ENCODE data around the gene CYB5RL. TPM values are rescaled to one million over a fixed set of nuclear protein-coding genes. Genes with fewer than 3 reads are reported as not detected.
A peak's percentile ranks its signal among the peaks of the same experiment; 100 is the strongest.
"Not testable (repeated sequence)": the region's sequence is repeated elsewhere in the genome, so short reads cannot be mapped to it uniquely, and the experiment has no call there.

Gene CYB5RL
- total RNA-seq, 1 experiment from 2014 or later, result 3.6 TPM

DNA sequence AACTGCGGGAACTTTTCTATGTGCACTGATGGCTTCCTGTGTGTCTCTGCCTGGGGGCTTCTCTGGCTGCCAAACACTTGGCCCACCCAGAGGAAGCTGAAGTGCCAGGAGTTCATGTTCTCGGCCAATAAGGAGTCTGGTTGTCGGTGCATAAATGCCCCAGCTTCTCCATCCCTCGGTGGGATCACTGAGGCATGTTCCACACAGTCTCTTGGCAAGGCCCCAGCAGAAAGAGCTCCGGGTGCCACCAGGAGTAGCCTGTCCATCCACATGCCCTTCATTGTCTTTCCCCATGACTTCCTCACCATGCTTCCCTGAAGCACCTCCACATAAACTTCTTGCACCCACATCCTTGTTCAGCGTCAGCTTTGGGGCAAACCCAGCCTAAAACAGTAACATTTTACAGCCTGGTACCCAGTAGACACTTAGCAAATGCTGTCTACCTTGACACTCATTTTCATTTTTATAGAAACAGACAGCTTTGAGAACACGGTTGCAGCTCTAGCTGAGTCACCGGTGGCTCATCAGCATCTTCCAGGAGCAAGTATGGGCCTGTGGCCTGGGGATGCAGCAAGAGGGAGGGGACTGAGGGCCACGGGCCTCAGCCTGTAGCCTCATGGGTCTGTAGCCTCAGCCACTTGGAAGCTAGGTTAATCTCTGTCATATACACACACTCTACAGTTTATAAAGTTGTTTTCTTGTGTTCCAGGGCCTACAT lies 32.2 kb downstream of the CYB5RL start:
- Histone ChIP-seq H2AFZ (ENCODE audit: low read length) (no peak overlapping the region), H3K27ac (ENCODE audit: low read length) (no peak overlapping the region), H3K9me2 (replicated peaks; ENCODE audit: low read length) (no peaks in the 10 kb centered on the region), H3K4me1 (ENCODE audit: insufficient read depth, low read length) (peaks cover 6% of the 10 kb centered on the region; the same call in 1 of the 2 replicates), H4K20me1 (ENCODE audit: low read length) (no peaks in the 10 kb centered on the region), H3K79me2 (ENCODE audit: low read length) (no peaks in the 10 kb centered on the region), H3F3A (ENCODE audit: low read length, unreplicated experiment) (no peaks in the 10 kb centered on the region), H3K4me3 (ENCODE audit: low read length) (no peak overlapping the region), H3K27me3 (ENCODE audit: low read length) (no peaks in the 10 kb centered on the region), H3K9me3 (ENCODE audit: low read length) (no peaks in the 10 kb centered on the region), H3K36me3 (ENCODE audit: low read depth, low read length) (no peaks in the 10 kb centered on the region), H3K4me2 (ENCODE audit: low read length) (no peak overlapping the region), H3K9ac (ENCODE audit: low read length) (no peak overlapping the region)
- DNase-seq (peak; percentile 65), ATAC-seq (peak; percentile 95)
- POLR2A ChIA-PET (ENCODE audit: unreplicated experiment), result interaction anchor here (0.6 kb wide), 1 partner anchor 51 kb away, joined by 3 read pairs; no protein-coding TSS in a partner anchor
- BruUV-seq (replicated peaks), result no TSS peak
- CTCF ChIA-PET, result interaction anchor here (0.6 to 0.7 kb wide), 2 partner anchors 11 to 36 kb away, joined by 5 to 6 read pairs; no protein-coding TSS in a partner anchor
- intact Hi-C loops (cut with micrococcal nuclease), result no loop called here
- TF ChIP-seq EZH2phosphoT487 (IDR thresholded peaks at IDR 0.05; ENCODE audit: borderline replicate concordance, low read length) (no peak), EZH2 (IDR thresholded peaks at IDR 0.05; ENCODE audit: low read length, unreplicated experiment) (no peak)
- TF ChIP-seq, protein P1, sequence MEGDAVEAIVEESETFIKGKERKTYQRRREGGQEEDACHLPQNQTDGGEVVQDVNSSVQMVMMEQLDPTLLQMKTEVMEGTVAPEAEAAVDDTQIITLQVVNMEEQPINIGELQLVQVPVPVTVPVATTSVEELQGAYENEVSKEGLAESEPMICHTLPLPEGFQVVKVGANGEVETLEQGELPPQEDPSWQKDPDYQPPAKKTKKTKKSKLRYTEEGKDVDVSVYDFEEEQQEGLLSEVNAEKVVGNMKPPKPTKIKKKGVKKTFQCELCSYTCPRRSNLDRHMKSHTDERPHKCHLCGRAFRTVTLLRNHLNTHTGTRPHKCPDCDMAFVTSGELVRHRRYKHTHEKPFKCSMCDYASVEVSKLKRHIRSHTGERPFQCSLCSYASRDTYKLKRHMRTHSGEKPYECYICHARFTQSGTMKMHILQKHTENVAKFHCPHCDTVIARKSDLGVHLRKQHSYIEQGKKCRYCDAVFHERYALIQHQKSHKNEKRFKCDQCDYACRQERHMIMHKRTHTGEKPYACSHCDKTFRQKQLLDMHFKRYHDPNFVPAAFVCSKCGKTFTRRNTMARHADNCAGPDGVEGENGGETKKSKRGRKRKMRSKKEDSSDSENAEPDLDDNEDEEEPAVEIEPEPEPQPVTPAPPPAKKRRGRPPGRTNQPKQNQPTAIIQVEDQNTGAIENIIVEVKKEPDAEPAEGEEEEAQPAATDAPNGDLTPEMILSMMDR (conservative IDR thresholded peaks at IDR 0.05; ENCODE audit: low read depth, low read length), result no peak

DNA sequence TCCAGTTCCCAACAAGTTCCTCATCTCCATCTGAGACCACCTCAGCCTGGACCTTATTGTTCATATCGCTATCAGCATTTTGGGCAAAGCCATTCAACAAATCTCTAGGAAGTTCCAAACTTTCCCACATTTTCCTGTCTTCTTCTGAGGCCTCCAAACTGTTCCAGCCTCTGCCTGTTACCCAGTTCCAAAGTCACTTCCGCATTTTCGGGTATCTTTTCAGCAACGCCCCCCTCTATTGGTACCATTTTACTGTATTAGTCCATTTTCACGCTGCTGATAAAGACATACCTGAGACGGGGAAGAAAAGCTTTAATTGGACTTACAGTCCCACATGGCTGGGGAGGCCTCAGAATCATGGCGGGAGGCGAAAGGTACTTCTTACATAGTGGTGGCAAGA lies 33.5 kb downstream of the CYB5RL start:
- ATAC-seq; H3K79me2 ChIP-seq (ENCODE audit: low read length); DNase-seq; H3K4me2 ChIP-seq (ENCODE audit: low read length); H3K9me3 ChIP-seq (ENCODE audit: low read length); intact Hi-C loops (cut with micrococcal nuclease); H3K36me3 ChIP-seq (ENCODE audit: low read depth, low read length); CTCF ChIA-PET; H3K4me1 ChIP-seq (ENCODE audit: insufficient read depth, low read length); H3K9me2 ChIP-seq (replicated peaks; ENCODE audit: low read length); H2AFZ ChIP-seq (ENCODE audit: low read length); H4K20me1 ChIP-seq (ENCODE audit: low read length); BruUV-seq (replicated peaks); POLR2A ChIA-PET (ENCODE audit: unreplicated experiment); H3F3A ChIP-seq (ENCODE audit: low read length, unreplicated experiment); H3K27me3 ChIP-seq (ENCODE audit: low read length); H3K4me3 ChIP-seq (ENCODE audit: low read length); H3K27ac ChIP-seq (ENCODE audit: low read length); H3K9ac ChIP-seq (ENCODE audit: low read length): not testable (repeated sequence)

DNA sequence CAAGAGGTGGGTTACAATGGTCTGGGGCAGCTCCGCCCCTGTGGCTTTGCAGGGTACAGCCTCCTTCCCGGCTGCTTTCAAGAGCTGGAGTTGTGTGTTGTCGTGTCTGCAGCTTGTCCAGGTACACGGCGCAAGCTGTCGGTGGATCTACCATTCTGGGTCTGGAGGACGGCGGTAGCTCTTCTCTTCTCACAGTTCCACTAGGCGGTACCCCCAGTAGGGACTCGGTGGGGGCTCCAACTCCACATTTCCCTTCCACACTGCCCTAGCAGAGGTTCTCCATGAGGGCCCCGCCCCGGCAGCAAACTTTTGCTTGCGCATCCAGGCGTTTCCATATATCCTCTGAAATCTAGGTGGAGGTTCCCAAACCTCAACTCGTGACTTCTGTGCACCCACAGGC lies 34.7 kb downstream of the CYB5RL start:
- intact Hi-C loops (cut with micrococcal nuclease), result no loop called here
- peaks cover 6% of the 10 kb centered on the region; the same call in 1 of the 2 replicates for H3K4me1 ChIP-seq (ENCODE audit: insufficient read depth, low read length)
- no peaks in the 10 kb centered on the region for H3K27me3 ChIP-seq (ENCODE audit: low read length)
- H3K79me2 ChIP-seq (ENCODE audit: low read length), result no peaks in the 10 kb centered on the region
- no peaks in the 10 kb centered on the region for H3K36me3 ChIP-seq (ENCODE audit: low read depth, low read length)
- H3K4me2 ChIP-seq (ENCODE audit: low read length), result no peak overlapping the region
- TF ChIP-seq EZH2phosphoT487 (IDR thresholded peaks at IDR 0.05; ENCODE audit: borderline replicate concordance, low read length) (no peak), EZH2 (IDR thresholded peaks at IDR 0.05; ENCODE audit: low read length, unreplicated experiment) (no peak)
- TF ChIP-seq, protein P1 (conservative IDR thresholded peaks at IDR 0.05; ENCODE audit: low read depth, low read length), result no peak
- CTCF ChIA-PET, result no interaction called here
- POLR2A ChIA-PET (ENCODE audit: unreplicated experiment), result no interaction called here
- no peak overlapping the region for H2AFZ ChIP-seq (ENCODE audit: low read length)
- H3K9ac ChIP-seq (ENCODE audit: low read length), result no peak overlapping the region
- no peak overlapping the region for H3K4me3 ChIP-seq (ENCODE audit: low read length)
- no TSS peak for BruUV-seq (replicated peaks)
- no peaks in the 10 kb centered on the region for H3K9me3 ChIP-seq (ENCODE audit: low read length)
- DNase-seq (no peak), ATAC-seq (no peak)
- no peaks in the 10 kb centered on the region for H3F3A ChIP-seq (ENCODE audit: low read length, unreplicated experiment)
- H4K20me1 ChIP-seq (ENCODE audit: low read length), result no peaks in the 10 kb centered on the region
- H3K9me2 ChIP-seq (replicated peaks; ENCODE audit: low read length), result no peaks in the 10 kb centered on the region
- no peak overlapping the region for H3K27ac ChIP-seq (ENCODE audit: low read length)

Measured in PC-3 (cell line).